K562 (cell line): ENCODE results near the gene CCL11. TPM values are rescaled to one million over a fixed set of nuclear protein-coding genes. Genes with fewer than 3 reads are reported as not detected.

Experiments
- ATAC-seq: fragments of 200-7000 bp; cut with Tn5 transposase; 3 replicates; pipeline ENCODE4 v1.9.1; 2020; ENCODE audit warnings: moderate library complexity
- BruUV-seq: library from RNA; stranded (reverse); fragments of 400-500 nt; replicated peaks from 2 replicates; lab custom pipeline; 2021; lab: Mats Ljungman, UMichigan
- CTCF ChIA-PET: fragments of 300-600 bp; formaldehyde crosslinking; extraction: SDS; loops from one replicate; lab custom pipeline; 2021; ENCODE audit warnings: low intra/inter-chr PET ratio; lab: Yijun Ruan, JAX
- POLR2A ChIA-PET: fragments of 300-600, 350-650 bp; sonication (Branson Sonifier 250); formaldehyde crosslinking; extraction: SDS; loops from one replicate; lab custom pipeline; 2021; ENCODE audit warnings: antibody characterized with exemption, inconsistent platforms; lab: Yijun Ruan, JAX
- DNase-seq, 4 experiments: peaks; one replicate each; pipeline versions ENCODE4 v3.0.0 to v3.0.0-alpha.2; 2011 to 2018; ENCODE audit warnings: low spot score in 3 of 4, mixed read lengths in 3 of 4; ENCODE audit errors: extremely low read depth in 1 of 4
- FAIRE-seq: peaks from 2 replicates; lab custom pipeline; 2011; peaks lifted over from hg19 to GRCh38; lab: Jason Lieb, UNC
- H2AFZ ChIP-seq: 2 replicates; pipeline ENCODE4 v1.6.0; 2011; ENCODE audit warnings: low read depth, low read length, control low read depth, inconsistent platforms
- H3K27ac ChIP-seq: fragments of 200-600 bp; 3 replicates; pipeline ENCODE4 v1.8.0; 2011; ENCODE audit warnings: low read depth, mild to moderate bottlenecking, control low read depth, inconsistent platforms, low read length, moderate library complexity, mixed read lengths; ENCODE audit errors: extremely low read depth
- H3K27me3 ChIP-seq, 2 experiments: fragments of 300-600 bp in 1 of 2; 2 replicates in 1 of 2; 3 replicates in 1 of 2; pipeline versions ENCODE4 v1.6.0 to v1.8.0; 2011; ENCODE audit warnings: inconsistent platforms in 2 of 2, low read length in 2 of 2, mild to moderate bottlenecking in 1 of 2, mixed read lengths in 1 of 2, moderate library complexity in 1 of 2; ENCODE audit not compliant: control insufficient read depth in 2 of 2, insufficient read depth in 2 of 2
- H3K36me3 ChIP-seq: fragments of 300-600 bp; 3 replicates; pipeline ENCODE4 v1.8.0; 2011; ENCODE audit warnings: mild to moderate bottlenecking, low read length, inconsistent platforms; ENCODE audit not compliant: control insufficient read depth, insufficient read depth
- H3K4me1 ChIP-seq, 2 experiments: fragments of 200-600 bp in 1 of 2; replicated peaks in 1 of 2; 2 replicates in 1 of 2; 3 replicates in 1 of 2; pipeline versions ENCODE4 v1.5.1 to v1.8.0; 2011; ENCODE audit warnings: inconsistent platforms in 2 of 2, low read length in 2 of 2, mild to moderate bottlenecking in 1 of 2, mixed read lengths in 1 of 2, moderate library complexity in 1 of 2; ENCODE audit not compliant: control insufficient read depth in 2 of 2, insufficient read depth in 2 of 2
- H3K4me2 ChIP-seq: 2 replicates; pipeline ENCODE4 v1.6.1; 2011; ENCODE audit warnings: low read length, control low read depth, inconsistent platforms, mixed read lengths; ENCODE audit not compliant: insufficient read depth
- H3K4me3 ChIP-seq: fragments of 200-600 bp; sonication (generic), shearing (Covaris generic); 2 replicates; pipeline ENCODE4 v1.5.1; 2016; ENCODE audit warnings: control low read depth, inconsistent platforms
- H3K79me2 ChIP-seq: fragments of 200-600 bp; 3 replicates; pipeline ENCODE4 v1.8.0; 2011; ENCODE audit warnings: low read length, inconsistent platforms; ENCODE audit not compliant: control insufficient read depth, insufficient read depth
- H3K9ac ChIP-seq, 2 experiments: 2 replicates each; pipeline versions ENCODE4 v1.6.0 to v1.6.1; 2011; ENCODE audit warnings: low read depth in 2 of 2, low read length in 2 of 2, control low read depth in 1 of 2, inconsistent platforms in 1 of 2, mild to moderate bottlenecking in 1 of 2, mixed read lengths in 1 of 2; ENCODE audit not compliant: insufficient read depth in 1 of 2
- H3K9me1 ChIP-seq: one replicate; pipeline ENCODE4 v1.6.0; 2011; ENCODE audit warnings: inconsistent platforms, mild to moderate bottlenecking, low read length, moderate library complexity; ENCODE audit not compliant: control insufficient read depth, insufficient read depth
- H3K9me3 ChIP-seq: replicated peaks from 2 replicates; pipeline ENCODE4 v1.5.1; 2011; ENCODE audit warnings: low read depth, low read length, inconsistent platforms; ENCODE audit not compliant: control insufficient read depth, insufficient read depth
- H4K20me1 ChIP-seq: replicated peaks from 2 replicates; pipeline ENCODE4 v1.6.1; 2011; ENCODE audit warnings: low read length, inconsistent platforms, mixed read lengths; ENCODE audit not compliant: control insufficient read depth, insufficient read depth
- CBX2 ChIP-seq: fragments of 200-600 bp; sonication (generic); IDR thresholded peaks from one replicate; pipeline ENCODE4 v1.6.1; 2012; ENCODE audit warnings: mild to moderate bottlenecking, low read length, inconsistent platforms; ENCODE audit not compliant: insufficient read depth, poor library complexity, severe bottlenecking
- CREBBP ChIP-seq: IDR thresholded peaks from one replicate; pipeline ENCODE4 v1.6.1; 2012; ENCODE audit warnings: low read depth, mild to moderate bottlenecking, control low read depth, inconsistent platforms, low read length
- CTBP1 ChIP-seq: fragments of 450-650 bp; IDR thresholded peaks from 2 replicates; pipeline ENCODE4 v1.6.1; 2016; ENCODE audit warnings: borderline replicate concordance
- ELF1 ChIP-seq: fragments of 200-800 bp; sonication (Bioruptor generic); IDR thresholded peaks from 2 replicates; pipeline ENCODE4 v1.6.1; 2016; ENCODE audit warnings: missing genetic modification characterization, missing compliant biosample characterization
- HOXB6 ChIP-seq: fragments of 250-450 bp; sonication (Bioruptor Pico); IDR thresholded peaks from 2 replicates; pipeline ENCODE4 v1.5.1; 2022; ENCODE audit warnings: mild to moderate bottlenecking, borderline replicate concordance
- IRF1 ChIP-seq: sonication (generic); formaldehyde crosslinking; IDR thresholded peaks from 2 replicates; pipeline ENCODE4 v1.8.0; 2022; ENCODE audit warnings: missing genetic modification reagents, mild to moderate bottlenecking, borderline replicate concordance
- PHF21A ChIP-seq: fragments of 450-650 bp; IDR thresholded peaks from 2 replicates; pipeline ENCODE4 v1.6.1; 2017; ENCODE audit warnings: low read depth, borderline replicate concordance
- PKNOX1 ChIP-seq: fragments of 450-650 bp; IDR thresholded peaks from 2 replicates; pipeline ENCODE4 v1.6.1; 2016
- SRSF9 ChIP-seq: fragments of 200-400 bp; formaldehyde crosslinking; IDR thresholded peaks from 2 replicates; pipeline ENCODE4 v1.6.1; 2017; ENCODE audit warnings: low read depth, low read length, borderline replicate concordance
- TCF15 ChIP-seq: fragments of 250-450 bp; sonication (Bioruptor Pico); IDR thresholded peaks from 2 replicates; pipeline ENCODE4 v1.8.0; 2022; ENCODE audit warnings: moderate library complexity, mild to moderate bottlenecking, inconsistent platforms
- ZBTB2 ChIP-seq: fragments of 450-650 bp; IDR thresholded peaks from 2 replicates; pipeline ENCODE4 v1.6.1; 2016; ENCODE audit warnings: antibody characterized with exemption
- ZNF121 ChIP-seq: sonication (generic); formaldehyde crosslinking; conservative IDR thresholded peaks from 2 replicates; pipeline ENCODE4 v1.8.0; 2022; ENCODE audit warnings: missing genetic modification reagents
- ZNF696 ChIP-seq: fragments of 250-450 bp; sonication (Bioruptor Pico); conservative IDR thresholded peaks from 2 replicates; pipeline ENCODE4 v1.4.0; 2020; ENCODE audit warnings: mild to moderate bottlenecking, moderate library complexity
- WGBS: fragments of 100-300 bp; shearing (Covaris generic); methylation state at CpG from one replicate; pipeline ENCODE4 v1.1.6; 2016; ENCODE audit warnings: low coverage, mixed read lengths; ENCODE audit not compliant: insufficient coverage; ENCODE audit errors: missing lambda C conversion rate; 5-methylcytosine and 5-hydroxymethylcytosine counted together
- in situ Hi-C: fragments of 300-500 bp; cut with MboI; formaldehyde crosslinking; loops from 4 replicates; pipeline ENCODE4 v1.15.0; 2018; ENCODE audit warnings: inconsistent platforms, mixed read lengths
- intact Hi-C: fragments of 100-400 bp; cut with micrococcal nuclease; formaldehyde crosslinking; loops from 2 replicates; pipeline ENCODE4 v1.14.2; 2022
- polyA plus RNA-seq, 8 experiments: library from polyadenylated mRNA; depleted of rRNA in 4 of 8; stranded (reverse) in 5 of 8; unstranded in 3 of 8; fragments of >200 nt; fragmentation: Nextera tagmentation in 2 of 8; fragmentation: Illumina TruSeq in 1 of 8; extraction: Ambion mirVana in 2 of 8; extraction: Trizol in 1 of 8; gene quantifications; 2 replicates each; pipeline versions ENCODE4 v1.2.1 to v1.2.3, GENCODE V29; 2011 to 2014; ENCODE audit warnings: inconsistent platforms in 1 of 8, missing spikeins in 1 of 8
- total RNA-seq, 7 experiments: library from RNA; depleted of rRNA in 6 of 7; stranded (reverse); fragments of >200 nt in 6 of 7; fragmentation: Illumina TruSeq in 2 of 7; extraction: Trizol in 2 of 7; gene quantifications; 2 replicates each; pipeline versions ENCODE4 v1.2.1 to v1.2.3, GENCODE V29; 2011 to 2021; ENCODE audit warnings: low replicate concordance in 1 of 7

The CCL11 gene
- total and polyA plus RNA-seq, 9 of the 15 experiments (the other 6 are each of a cell fraction or from before 2014, with no cell fraction given) = not detected

- TF ChIP-seq ZBTB2 = no peak
- TF ChIP-seq ELF1 (tag) = peak; percentile 52
- TF ChIP-seq ZNF696 (CRISPR knock-in tag) = no peak
- TF ChIP-seq CTBP1 = peak; percentile 35; the same call in 1 of the 2 replicates
- TF ChIP-seq IRF1 (CRISPR knock-in tag) = no peak
- TF ChIP-seq PHF21A = no peak
- no peak for TF ChIP-seq SRSF9
- TF ChIP-seq, all 486 proteins: peak for 4
Measured at GRCh38 chr17:34254651-34255380, 30.7 kb upstream of the CCL11 start, which contains the start of gene CCL2 (continued).

- POLR2A ChIA-PET = interaction anchor here (1.2 kb wide), 1 partner anchor 99 kb away, joined by 4 read pairs; no protein-coding TSS in a partner anchor
- 0% methylated on average over 5 of the region's 5 CpGs for WGBS
- H3K9me3 ChIP-seq = no peaks in the 10 kb centered on the region
- no peak overlapping the region for H3K27ac ChIP-seq
- H3K4me2 ChIP-seq = peak overlapping the region; percentile 45; the same call in 1 of the 2 replicates
- no peak overlapping the region for H3K4me3 ChIP-seq
- H4K20me1 ChIP-seq = peaks cover 2% of the 10 kb centered on the region; the same call in 1 of the 2 replicates
- H2AFZ ChIP-seq = 0 out of 2 replicates have a peak overlapping the region, but pooled peaks have one; percentile 34
- no peaks in the 10 kb centered on the region for H3K79me2 ChIP-seq
- no peaks in the 10 kb centered on the region for H3K9me1 ChIP-seq
- in situ Hi-C loops = no loop called here
- ATAC-seq = no peak
- FAIRE-seq = no peak
- CTCF ChIA-PET = no interaction called here
- intact Hi-C loops = no loop called here
- H3K27me3 ChIP-seq = peaks cover 0 to 3% of the 10 kb centered on the region in 2 experiments; a peak in 3 of 5 replicates
- peaks cover 7 to 16% of the 10 kb centered on the region in 2 experiments; a peak in 4 of 5 replicates for H3K4me1 ChIP-seq
- no peak for DNase-seq
- no peaks in the 10 kb centered on the region for H3K36me3 ChIP-seq
- no TSS peak for BruUV-seq
- no peak for TF ChIP-seq CBX2
- TF ChIP-seq HOXB6 (CRISPR knock-in tag) = no peak
- no peak for TF ChIP-seq ZNF121
- no peak for TF ChIP-seq PKNOX1
- TF ChIP-seq TCF15 (CRISPR knock-in tag) = no peak
- TF ChIP-seq CREBBP = no peak
- no peak overlapping the region for H3K9ac ChIP-seq
Measured at GRCh38 chr17:34255381-34255732, 30.2 kb upstream of the CCL11 start.
